Neuronal stem cell (in vitro differentiated cells): ENCODE measurements around the gene MMP12.

Experiments used
- DNase-seq: peaks from one replicate; pipeline ENCODE4 v3.0.0-alpha.2; 2013; ENCODE audit warnings: low spot score
- H2AFZ ChIP-seq: one replicate; pipeline ENCODE4 v1.6.1; 2013; ENCODE audit warnings: mild to moderate bottlenecking, low read length, inconsistent platforms
- H2AK5ac ChIP-seq: 2 replicates; pipeline ENCODE4 v1.6.1; 2013; ENCODE audit warnings: low read depth, mild to moderate bottlenecking, inconsistent platforms, low read length, moderate library complexity, mixed read lengths
- H2BK120ac ChIP-seq: 2 replicates; pipeline ENCODE4 v1.6.1; 2013; ENCODE audit warnings: low read depth, mild to moderate bottlenecking, inconsistent platforms, low read length, moderate library complexity, mixed read lengths
- H2BK12ac ChIP-seq: one replicate; pipeline ENCODE4 v1.6.1; 2013; ENCODE audit warnings: low read length, inconsistent platforms
- H2BK15ac ChIP-seq: 2 replicates; pipeline ENCODE4 v1.6.1; 2013; ENCODE audit warnings: mild to moderate bottlenecking, low read length, inconsistent platforms, mixed read lengths
- H2BK5ac ChIP-seq: one replicate; pipeline ENCODE4 v1.6.1; 2013; ENCODE audit warnings: inconsistent platforms, mild to moderate bottlenecking, low read length, moderate library complexity
- H3K14ac ChIP-seq: one replicate; pipeline ENCODE4 v1.6.1; 2013; ENCODE audit warnings: low read length, inconsistent platforms
- H3K18ac ChIP-seq: 2 replicates; pipeline ENCODE4 v1.6.1; 2013; ENCODE audit warnings: low read length, inconsistent platforms
- H3K23ac ChIP-seq: 2 replicates; pipeline ENCODE4 v1.6.1; 2013; ENCODE audit warnings: low read depth, mild to moderate bottlenecking, mixed read lengths, low read length, inconsistent platforms; ENCODE audit not compliant: poor library complexity
- H3K27ac ChIP-seq: replicated peaks from 3 replicates; pipeline ENCODE4 v1.5.1; 2013; ENCODE audit warnings: low read length, inconsistent platforms
- H3K27me3 ChIP-seq, 3 experiments: 2 replicates each; pipeline ENCODE4 v1.6.1; 2013; ENCODE audit warnings: low read length in 3 of 3, mild to moderate bottlenecking in 2 of 3, inconsistent platforms in 1 of 3, low read depth in 1 of 3, mixed read lengths in 1 of 3, moderate library complexity in 1 of 3; ENCODE audit not compliant: control insufficient read depth in 3 of 3, insufficient read depth in 3 of 3
- H3K36me3 ChIP-seq, 2 donors: replicated peaks in 1 of 2; 2 replicates each; pipeline ENCODE4 v1.6.1; 2013; ENCODE audit warnings: low read length in 2 of 2; ENCODE audit not compliant: control insufficient read depth in 2 of 2, insufficient read depth in 2 of 2
- H3K4ac ChIP-seq: 2 replicates; pipeline ENCODE4 v1.6.1; 2013; ENCODE audit warnings: inconsistent platforms, mild to moderate bottlenecking, low read length, moderate library complexity
- H3K4me1 ChIP-seq, 2 donors: 1 replicate in 1 of 2; 2 replicates in 1 of 2; pipeline ENCODE4 v1.6.1; 2013; ENCODE audit warnings: low read length in 2 of 2, low read depth in 1 of 2; ENCODE audit not compliant: control insufficient read depth in 2 of 2, insufficient read depth in 1 of 2
- H3K4me2 ChIP-seq: one replicate; pipeline ENCODE4 v1.6.1; 2013; ENCODE audit warnings: mild to moderate bottlenecking, low read length, inconsistent platforms; ENCODE audit not compliant: insufficient read depth, poor library complexity, severe bottlenecking
- H3K4me3 ChIP-seq, 2 donors: 2 replicates each; pipeline ENCODE4 v1.5.1; 2013; ENCODE audit warnings: low read length in 2 of 2, mild to moderate bottlenecking in 2 of 2, inconsistent platforms in 1 of 2, moderate library complexity in 1 of 2
- H3K79me1 ChIP-seq: one replicate; pipeline ENCODE4 v1.6.1; 2013; ENCODE audit warnings: low read depth, mild to moderate bottlenecking, inconsistent platforms, low read length, moderate library complexity
- H3K9ac ChIP-seq: one replicate; pipeline ENCODE4 v1.6.1; 2013; ENCODE audit warnings: mild to moderate bottlenecking, low read depth, low read length, inconsistent platforms; ENCODE audit not compliant: poor library complexity
- H3K9me3 ChIP-seq, 2 donors: replicated peaks in 1 of 2; 2 replicates each; pipeline versions ENCODE3 to v1.6.1; 2013; ENCODE audit warnings: low read length in 2 of 2, mild to moderate bottlenecking in 2 of 2, inconsistent platforms in 1 of 2, low read depth in 1 of 2, mixed read lengths in 1 of 2, moderate library complexity in 1 of 2; ENCODE audit not compliant: control insufficient read depth in 2 of 2, insufficient read depth in 1 of 2
- H4K8ac ChIP-seq: one replicate; pipeline ENCODE4 v1.6.1; 2013; ENCODE audit warnings: low read depth, mild to moderate bottlenecking, inconsistent platforms, low read length, moderate library complexity
- H4K91ac ChIP-seq: one replicate; pipeline ENCODE4 v1.6.1; 2013; ENCODE audit warnings: low read length, low read depth, mild to moderate bottlenecking, inconsistent platforms; ENCODE audit not compliant: poor library complexity
- WGBS, 2 donors: extraction: QIAGEN DNeasy Blood & Tissue Kit; methylation state at CpG; one replicate each; pipeline ENCODE4 v1.1.7; 2013; ENCODE audit warnings: missing lambda C conversion rate in 2 of 2, mixed read lengths in 1 of 2; ENCODE audit not compliant: insufficient read length in 2 of 2, insufficient replicate concordance in 1 of 2; ENCODE audit errors: extremely low coverage in 2 of 2; 5-methylcytosine and 5-hydroxymethylcytosine counted together

The MMP12 gene

GRCh38 chr11:102843489-102843888, 31.3 kb downstream of the MMP12 start, which contains the start of gene MMP3:
TSS of gene MMP3 (minus strand) at chr11:102843609. CDS start at chr11:102843546, 63 bp downstream.
- no peak within 1 kb of the TSS for H2AK5ac ChIP-seq
- no peak within 1 kb of the TSS for H2AFZ ChIP-seq
- H3K4me2 ChIP-seq = no peak within 1 kb of the TSS
- no peaks in the 10 kb centered on the region for H3K4me1 ChIP-seq
- no peak within 1 kb of the TSS for H3K9ac ChIP-seq
- no peak within 1 kb of the TSS for H2BK12ac ChIP-seq
- no peak within 1 kb of the TSS for H3K4ac ChIP-seq
- no peaks in the 10 kb centered on the region for H3K9me3 ChIP-seq
- H3K79me1 ChIP-seq = no peaks in the 10 kb centered on the region
- H3K27ac ChIP-seq = no peak within 1 kb of the TSS
- H2BK120ac ChIP-seq = no peak within 1 kb of the TSS
- H2BK15ac ChIP-seq = no peak within 1 kb of the TSS
- no peak within 1 kb of the TSS for H2BK5ac ChIP-seq
- H3K27me3 ChIP-seq = peaks cover 0 to 1% (median 0%) of the 10 kb centered on the region in 3 experiments
- H3K4me3 ChIP-seq = no peak within 1 kb of the TSS
- no CpG with 5 or more reads among the region's 4 CpGs for WGBS, 2 donors
- no peak for DNase-seq
- no peaks in the 10 kb centered on the region for H3K36me3 ChIP-seq
- H3K23ac ChIP-seq = no peak within 1 kb of the TSS
- no peak within 1 kb of the TSS for H4K8ac ChIP-seq
- no peak within 1 kb of the TSS for H3K14ac ChIP-seq
- H4K91ac ChIP-seq = no peak within 1 kb of the TSS
- H3K18ac ChIP-seq = no peak within 1 kb of the TSS

- Histone ChIP-seq H2BK120ac (no peak overlapping the region), H3K4me3 (no peak overlapping the region), H3K27ac (no peak overlapping the region), H3K14ac (no peak overlapping the region), H4K91ac (no peak overlapping the region), H2AFZ (no peak overlapping the region), H3K23ac (no peak overlapping the region), H2AK5ac (no peak overlapping the region), H2BK15ac (no peak overlapping the region), H2BK12ac (no peak overlapping the region), H3K27me3 (peaks cover 0 to 1% (median 0%) of the 10 kb centered on the region in 3 experiments), H4K8ac (no peak overlapping the region), H3K79me1 (no peaks in the 10 kb centered on the region), H3K4ac (no peak overlapping the region), H3K36me3 (no peaks in the 10 kb centered on the region), H3K9ac (no peak overlapping the region), H3K4me1 (no peaks in the 10 kb centered on the region), H3K9me3 (no peaks in the 10 kb centered on the region), H3K18ac (no peak overlapping the region), H2BK5ac (no peak overlapping the region), H3K4me2 (no peak overlapping the region)
- DNase-seq = no peak
- WGBS, 2 donors = no CpG with 5 or more reads among the region's 1 CpG
Measured at GRCh38 chr11:102842930-102843329, 31.9 kb downstream of the MMP12 start.

- H3K27ac ChIP-seq = no peak overlapping the region
- no peak overlapping the region for H3K4me3 ChIP-seq
- no peak overlapping the region for H4K91ac ChIP-seq
- no peak for DNase-seq
- H3K36me3 ChIP-seq = no peaks in the 10 kb centered on the region
- no peak overlapping the region for H3K18ac ChIP-seq
- H2AK5ac ChIP-seq = no peak overlapping the region
- H3K23ac ChIP-seq = no peak overlapping the region
- H2BK5ac ChIP-seq = no peak overlapping the region
- H3K9me3 ChIP-seq = no peaks in the 10 kb centered on the region
- no peak overlapping the region for H3K14ac ChIP-seq
- WGBS, 2 donors = no CpG with 5 or more reads among the region's 5 CpGs
- H2BK15ac ChIP-seq = no peak overlapping the region
- no peak overlapping the region for H3K9ac ChIP-seq
- H3K27me3 ChIP-seq = peaks cover 0 to 1% (median 0%) of the 10 kb centered on the region in 3 experiments
- no peak overlapping the region for H3K4ac ChIP-seq
- H3K4me2 ChIP-seq = no peak overlapping the region
- no peaks in the 10 kb centered on the region for H3K79me1 ChIP-seq
- H3K4me1 ChIP-seq = peaks cover 0 to 3% of the 10 kb centered on the region in 2 donors
- H2BK120ac ChIP-seq = no peak overlapping the region
- H2AFZ ChIP-seq = no peak overlapping the region
- H4K8ac ChIP-seq = no peak overlapping the region
- no peak overlapping the region for H2BK12ac ChIP-seq
Measured at GRCh38 chr11:102840018-102840417, 34.8 kb downstream of the MMP12 start.

- Histone ChIP-seq H3K9ac (no peak overlapping the region), H2BK5ac (no peak overlapping the region), H3K27ac (no peak overlapping the region), H3K27me3 (no peaks in the 10 kb centered on the region), H3K23ac (no peak overlapping the region), H4K8ac (no peak overlapping the region), H4K91ac (no peak overlapping the region), H2BK15ac (no peak overlapping the region), H3K18ac (no peak overlapping the region), H2AK5ac (no peak overlapping the region), H3K4me3 (no peak overlapping the region), H3K4ac (no peak overlapping the region), H3K14ac (no peak overlapping the region), H2AFZ (no peak overlapping the region), H3K4me1 (peaks cover 0 to 3% of the 10 kb centered on the region in 2 donors), H3K4me2 (no peak overlapping the region), H2BK12ac (no peak overlapping the region), H3K79me1 (no peaks in the 10 kb centered on the region), H3K9me3 (no peaks in the 10 kb centered on the region), H3K36me3 (no peaks in the 10 kb centered on the region), H2BK120ac (no peak overlapping the region)
- no CpG with 5 or more reads among the region's 2 CpGs for WGBS, 2 donors
- no peak for DNase-seq
Measured at GRCh38 chr11:102837646-102838045, 37.1 kb downstream of the MMP12 start.
